ENCODE measurements around the gene HID1. TPM values are rescaled to one million over a fixed set of nuclear protein-coding genes. Genes with fewer than 3 reads are reported as not detected.

The HID1 gene
- total and polyA plus RNA-seq, 2 experiments from 2014 or later: 8.7 to 10.9 TPM

DNA sequence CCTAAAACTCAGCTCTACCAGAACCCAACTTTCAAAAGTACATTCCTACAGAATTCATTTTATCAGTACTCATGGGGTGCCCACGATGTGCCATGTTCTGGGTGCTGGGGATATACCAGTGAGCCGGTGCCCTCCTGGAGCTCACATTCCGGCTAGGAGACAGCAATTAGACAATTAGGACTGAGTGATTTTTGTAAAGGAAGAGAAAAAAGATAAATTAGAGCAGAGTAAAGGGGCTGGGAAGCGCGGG is 39.5 kb upstream of the HID1 start:
- Histone ChIP-seq H3K4me2 (peak overlapping the region; percentile 99), H3K27me3 (ENCODE audit: insufficient read depth) (no peaks in the 10 kb centered on the region), H3K4me3 (peak overlapping the region; percentile 88), H2AFZ (peak overlapping the region; percentile 100), H3K9me2 (ENCODE audit: insufficient read depth) (no peaks in the 10 kb centered on the region), H3K79me2 (replicated peaks; ENCODE audit: insufficient read depth) (peaks cover 17% of the 10 kb centered on the region), H3F3A (replicated peaks; ENCODE audit: low read depth) (peaks cover 14% of the 10 kb centered on the region), H3K27ac (ENCODE audit: low read depth) (peak overlapping the region; percentile 100), H3K36me3 (ENCODE audit: insufficient read depth) (no peaks in the 10 kb centered on the region), H4K20me1 (replicated peaks; ENCODE audit: insufficient read depth) (no peaks in the 10 kb centered on the region), H3K4me1 (ENCODE audit: insufficient read depth) (peaks cover 20% of the 10 kb centered on the region)
- peak overlapping the region; percentile 84 for H3K4me3 Mint-ChIP-seq
- no peak for DNase-seq (ENCODE audit: low spot score)
- TF ChIP-seq POLR2AphosphoS5 (IDR thresholded peaks at IDR 0.05; ENCODE audit: low read depth) (no peak), JUNB (IDR thresholded peaks at IDR 0.05; ENCODE audit: unreplicated experiment) (no peak), ZNF114 (CRISPR knock-in tag; IDR thresholded peaks at IDR 0.05) (no peak), CTCF (conservative IDR thresholded peaks at IDR 0.05; ENCODE audit: low read depth in 2 of 2) (no peak), CREB1 (CRISPR knock-in tag; IDR thresholded peaks at IDR 0.05; ENCODE audit: low read depth) (no peak), REST (IDR thresholded peaks at IDR 0.05; ENCODE audit: unreplicated experiment) (no peak), STAT1 (IDR thresholded peaks at IDR 0.05; ENCODE audit: unreplicated experiment) (no peak), ZNF331 (CRISPR knock-in tag; IDR thresholded peaks at IDR 0.05; ENCODE audit: low read depth) (no peak), EZH2phosphoT487 (IDR thresholded peaks at IDR 0.05; ENCODE audit: unreplicated experiment) (no peak), ZNF462 (CRISPR knock-in tag; IDR thresholded peaks at IDR 0.05) (no peak), EZH2 (IDR thresholded peaks at IDR 0.05; ENCODE audit: low read depth, unreplicated experiment) (no peak), NANOG (IDR thresholded peaks at IDR 0.05; ENCODE audit: borderline replicate concordance) (no peak)
- TF ChIP-seq, protein P1, sequence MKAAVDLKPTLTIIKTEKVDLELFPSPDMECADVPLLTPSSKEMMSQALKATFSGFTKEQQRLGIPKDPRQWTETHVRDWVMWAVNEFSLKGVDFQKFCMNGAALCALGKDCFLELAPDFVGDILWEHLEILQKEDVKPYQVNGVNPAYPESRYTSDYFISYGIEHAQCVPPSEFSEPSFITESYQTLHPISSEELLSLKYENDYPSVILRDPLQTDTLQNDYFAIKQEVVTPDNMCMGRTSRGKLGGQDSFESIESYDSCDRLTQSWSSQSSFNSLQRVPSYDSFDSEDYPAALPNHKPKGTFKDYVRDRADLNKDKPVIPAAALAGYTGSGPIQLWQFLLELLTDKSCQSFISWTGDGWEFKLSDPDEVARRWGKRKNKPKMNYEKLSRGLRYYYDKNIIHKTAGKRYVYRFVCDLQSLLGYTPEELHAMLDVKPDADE (IDR thresholded peaks at IDR 0.05): no peak
- ATAC-seq: no peak
- H3K27me3 Mint-ChIP-seq (ENCODE audit: insufficient read depth, low read depth, poor library complexity): peaks cover 4% of the 10 kb centered on the region
- H3K9me3 Mint-ChIP-seq: no peaks in the 10 kb centered on the region; the same call in 1 of the 3 replicates
- peaks cover 18% of the 10 kb centered on the region for H3K36me3 Mint-ChIP-seq (ENCODE audit: low read depth)
- peaks cover 26% of the 10 kb centered on the region for H3K4me1 Mint-ChIP-seq
- peak overlapping the region; percentile 96 for H3K27ac Mint-ChIP-seq

Data from GM23338 (cell line).